Erythroblast (primary cell): ENCODE data around the gene SAC3D1.

ENCODE experiments used
- GATA1 ChIP-seq: IDR thresholded peaks from 2 replicates; pipeline ENCODE4 v1.6.1; 2011; ENCODE audit warnings: low read depth, mild to moderate bottlenecking, control low read depth, low read length, moderate library complexity
- POLR2A ChIP-seq: IDR thresholded peaks from 2 replicates; pipeline ENCODE4 v1.6.1; 2011; ENCODE audit warnings: mild to moderate bottlenecking, low read length

DNA sequence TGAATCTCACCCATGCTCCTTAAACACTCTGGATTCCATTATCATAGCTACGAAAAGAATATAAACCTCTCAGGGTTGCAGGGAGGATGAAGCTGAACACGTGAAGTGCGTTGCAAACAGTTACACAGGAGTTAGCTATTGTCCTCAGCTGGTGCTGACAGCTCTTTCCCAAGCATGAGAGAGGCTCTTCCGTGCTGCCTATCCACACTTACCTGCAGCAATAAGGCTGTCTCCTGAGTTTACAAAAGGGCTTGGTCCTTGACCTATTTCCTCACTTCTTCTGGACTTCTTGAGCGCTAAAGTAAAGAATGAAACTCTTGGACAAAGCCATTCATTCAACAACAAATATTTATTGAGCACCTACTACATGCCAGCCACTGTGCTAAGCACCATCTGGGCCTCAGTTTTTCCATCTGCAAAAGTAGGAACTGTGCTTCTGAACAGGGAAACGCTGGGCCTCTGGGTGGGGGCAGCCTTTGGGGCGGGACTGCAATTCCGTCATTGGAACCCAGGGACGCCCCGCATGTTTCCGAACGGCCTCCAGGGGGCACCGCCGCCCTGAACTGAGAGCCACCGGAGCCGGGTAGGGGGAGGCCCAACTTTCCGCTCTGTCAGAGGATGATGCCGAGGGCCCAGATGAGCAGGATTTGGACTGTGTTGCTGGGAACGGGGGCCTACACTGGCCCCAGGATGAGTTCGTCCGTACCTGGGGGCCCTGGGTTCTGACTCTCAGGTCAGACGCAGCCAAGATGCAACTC, 27.7 kb upstream of the SAC3D1 start:
- peak; percentile 74 for TF ChIP-seq POLR2A
- no peak for TF ChIP-seq GATA1
